Umbilical cord (tissue), 2 donors: Measurements from ENCODE around the gene UBXN7. TPM values are rescaled to one million over a fixed set of nuclear protein-coding genes. Genes with fewer than 3 reads are reported as not detected.
A peak's percentile ranks its signal among the peaks of the same experiment; 100 is the strongest.
"Not testable (repeated sequence)": the region's sequence is repeated elsewhere in the genome, so short reads cannot be mapped to it uniquely, and the experiment has no call there.

Experiments used
- DNase-seq: peaks from one replicate; pipeline ENCODE4 v3.0.0-alpha.2; 2015; ENCODE audit warnings: low spot score
- total RNA-seq: library from RNA; depleted of rRNA; stranded (reverse); fragments of >200 nt; gene quantifications from one replicate; pipeline ENCODE4 v1.2.3, GENCODE V29; 2014; ENCODE audit warnings: low replicate concordance; ENCODE audit not compliant: insufficient read depth

UBXN7 gene
- total RNA-seq, 1 donor from 2014 or later: 18.8 TPM

DNA sequence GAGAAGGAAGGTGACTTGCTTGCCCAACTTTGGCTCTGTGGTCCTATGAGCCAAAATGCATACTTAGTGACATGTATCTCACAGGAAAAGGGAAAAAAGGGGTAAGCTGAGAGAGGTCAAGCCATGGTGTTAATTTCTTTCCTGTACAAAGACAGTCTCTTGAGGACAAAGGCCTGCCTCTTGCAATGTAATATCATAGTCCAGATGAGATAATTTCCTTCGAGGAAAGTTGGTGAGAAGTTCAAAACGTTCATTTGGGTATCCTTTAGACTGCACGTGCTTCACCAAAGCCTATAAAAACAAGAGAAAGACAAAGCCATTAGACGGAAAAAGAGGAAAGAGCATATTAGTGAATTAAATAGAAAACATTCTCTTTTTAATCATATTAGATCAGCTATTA lies 75.7 kb downstream of the UBXN7 start:
- DNase-seq: no peak

DNA sequence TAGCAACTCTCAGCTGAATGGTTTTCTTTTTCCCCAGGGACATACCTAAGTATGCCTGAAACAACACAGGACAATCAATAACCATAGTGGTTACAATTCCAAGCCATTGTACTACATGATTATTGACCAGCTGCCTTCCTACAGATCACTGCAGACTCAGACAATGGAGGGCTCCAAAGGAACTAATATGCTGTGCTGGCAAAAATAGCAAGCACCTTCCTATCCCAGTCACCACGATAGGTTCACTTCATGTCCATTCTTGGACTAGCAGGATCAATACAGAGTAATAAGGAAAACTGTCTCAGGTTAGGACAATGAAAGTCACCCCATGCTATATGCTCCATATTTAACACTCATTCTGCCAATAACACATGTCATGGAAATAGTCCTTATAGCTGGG lies 76.6 kb downstream of the UBXN7 start:
- no peak for DNase-seq

DNA sequence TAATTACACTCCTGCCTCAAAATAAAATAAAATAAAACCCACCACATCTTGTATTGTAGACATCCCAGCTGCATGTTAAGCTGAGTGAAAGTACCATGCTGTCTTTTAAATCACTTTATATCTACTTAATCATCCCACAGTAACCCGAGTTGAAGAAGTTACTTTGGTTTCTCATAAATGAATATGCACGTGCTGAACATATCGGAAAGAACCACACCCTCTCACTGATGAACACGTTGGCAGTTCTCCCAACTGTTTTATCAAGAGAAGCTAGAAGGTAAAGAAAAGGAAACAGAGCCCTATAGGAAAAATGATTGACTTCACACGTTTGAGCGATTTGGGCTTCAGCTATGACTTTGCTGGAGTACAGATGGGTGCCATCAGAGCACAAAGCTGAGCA lies 78.1 kb downstream of the UBXN7 start:
- DNase-seq: no peak

DNA sequence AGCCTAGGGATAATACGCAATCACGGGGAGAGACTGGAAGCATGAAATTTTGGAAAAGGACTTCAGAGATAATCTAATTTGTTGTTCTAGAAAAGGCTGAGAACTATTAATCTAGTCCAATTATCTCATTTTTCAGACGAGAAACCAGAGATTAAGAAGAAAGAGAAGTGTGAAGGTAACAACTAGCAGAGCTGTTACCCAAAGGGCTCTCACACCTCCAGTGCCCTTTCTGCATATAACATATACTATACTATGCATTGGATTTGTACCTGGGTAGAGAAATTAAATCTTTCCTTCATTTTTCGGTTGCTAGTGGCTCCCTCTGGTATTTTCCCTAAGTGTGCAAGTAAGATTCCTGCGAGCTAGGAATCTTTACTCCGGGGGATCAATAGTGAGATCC lies 80.7 kb downstream of the UBXN7 start:
- no peak for DNase-seq

DNA sequence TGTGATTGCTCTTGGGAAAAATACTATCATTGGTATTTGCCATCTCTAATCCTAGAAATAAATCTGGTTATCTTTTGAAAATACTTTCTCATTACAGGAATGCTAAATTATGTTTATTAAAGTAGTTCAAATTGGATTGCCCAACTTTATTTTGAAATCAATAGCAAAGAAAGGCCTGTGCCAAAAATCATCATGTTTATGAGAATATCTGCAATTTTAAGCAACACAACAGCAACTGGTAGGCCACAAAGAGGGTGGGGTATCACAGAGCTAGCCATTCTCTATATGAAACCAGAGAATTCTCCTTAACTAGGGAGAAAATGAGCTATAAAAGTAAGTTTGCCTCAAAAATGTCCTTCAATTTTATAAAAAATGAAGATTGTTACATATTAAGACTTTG lies 82.2 kb downstream of the UBXN7 start:
- DNase-seq: no peak

DNA sequence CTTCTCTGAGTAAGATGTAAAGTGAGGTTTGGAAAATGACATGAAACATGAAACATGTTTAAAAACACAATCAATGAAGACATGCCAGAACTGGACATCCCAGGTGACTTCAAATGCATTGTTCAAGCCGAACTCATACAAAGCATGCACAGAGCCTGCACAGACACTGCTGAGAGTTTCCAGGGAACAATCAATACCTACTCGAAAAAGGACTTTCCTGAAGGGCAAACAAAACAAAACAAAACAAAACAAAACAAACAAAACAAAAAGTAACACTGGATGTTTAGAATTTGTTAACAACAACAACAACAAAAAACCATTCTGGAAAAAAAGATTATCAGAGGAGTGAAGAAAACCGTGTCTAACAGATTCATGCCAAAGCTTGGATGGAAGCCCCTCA lies 83.5 kb downstream of the UBXN7 start:
- DNase-seq: no peak

DNA sequence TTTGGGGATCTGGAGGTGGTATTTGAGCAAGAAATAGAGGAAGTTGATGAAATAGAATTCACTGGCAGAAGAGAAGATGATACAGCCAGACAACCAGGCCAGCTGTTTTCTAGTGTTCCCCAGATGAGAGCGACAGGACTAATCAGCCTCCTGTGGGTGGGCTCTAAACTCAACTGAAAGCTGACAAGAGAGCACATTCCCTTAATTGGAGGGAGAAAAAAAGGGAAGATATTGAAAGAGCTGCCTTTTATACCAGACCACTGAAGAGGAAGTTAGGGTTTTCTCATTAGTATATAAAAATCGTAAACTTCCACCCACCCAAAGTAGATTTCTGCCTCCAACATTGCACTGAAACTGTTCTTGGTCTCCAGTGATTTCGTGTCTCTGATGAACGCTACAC lies 87.6 kb downstream of the UBXN7 start:
- no peak for DNase-seq

DNA sequence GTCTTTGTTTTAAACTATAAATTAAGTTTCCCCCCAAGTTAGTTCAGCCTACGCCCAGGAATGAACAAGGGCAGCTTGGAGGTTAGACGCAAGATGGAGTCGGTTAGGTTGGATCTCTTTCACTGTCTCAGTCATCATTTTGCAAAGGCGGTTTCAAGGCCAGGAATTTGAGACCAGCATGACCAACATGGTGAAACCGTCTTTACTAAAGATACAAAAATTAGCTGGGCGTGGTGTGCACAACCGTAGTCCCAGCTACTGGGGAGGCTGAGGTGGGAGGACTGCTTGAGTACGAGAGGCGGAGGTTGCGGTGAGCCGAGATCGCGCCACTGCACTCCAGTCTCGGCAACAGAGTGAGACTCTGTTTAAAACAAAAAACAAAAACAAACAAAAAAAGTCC lies 88.3 kb downstream of the UBXN7 start:
- not testable (repeated sequence) for DNase-seq

DNA sequence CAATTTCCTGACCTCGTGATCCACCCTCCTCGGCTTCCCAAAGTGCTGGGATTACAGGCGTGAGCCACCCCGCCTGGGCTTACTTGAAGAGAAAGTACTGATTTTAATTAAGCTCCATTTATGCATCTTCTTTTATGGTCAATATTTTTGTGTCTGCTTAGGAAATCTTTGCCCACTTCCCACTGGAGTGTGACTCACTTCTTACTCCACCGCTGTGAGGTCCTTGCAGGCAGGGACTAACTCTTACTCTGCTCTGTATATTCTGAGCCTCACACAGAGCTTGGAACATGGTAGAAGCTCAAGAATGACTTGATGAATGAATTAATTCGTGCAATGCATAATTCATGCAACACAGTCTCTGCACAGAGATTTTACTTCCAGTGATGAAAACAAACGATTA lies 91.1 kb downstream of the UBXN7 start:
- DNase-seq: no peak

DNA sequence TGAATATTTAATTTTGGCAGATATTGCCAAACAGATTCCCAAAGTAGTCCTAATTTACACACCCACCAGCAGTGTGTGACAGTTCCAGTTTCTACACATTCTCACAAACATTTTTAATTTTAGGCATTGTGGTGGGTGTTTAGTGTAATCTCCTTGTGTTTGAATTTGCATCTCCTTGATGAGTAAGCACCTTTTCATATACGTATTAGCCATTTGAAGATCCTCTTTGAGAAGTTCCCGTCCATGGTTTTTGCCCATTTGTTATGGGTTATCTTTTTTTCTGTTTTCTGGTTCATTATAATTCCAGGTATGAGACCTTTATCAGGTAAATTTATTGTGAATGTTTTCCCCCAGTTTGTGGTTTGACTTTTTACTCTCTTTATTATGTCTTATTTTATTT lies 91.8 kb downstream of the UBXN7 start:
- DNase-seq: no peak

DNA sequence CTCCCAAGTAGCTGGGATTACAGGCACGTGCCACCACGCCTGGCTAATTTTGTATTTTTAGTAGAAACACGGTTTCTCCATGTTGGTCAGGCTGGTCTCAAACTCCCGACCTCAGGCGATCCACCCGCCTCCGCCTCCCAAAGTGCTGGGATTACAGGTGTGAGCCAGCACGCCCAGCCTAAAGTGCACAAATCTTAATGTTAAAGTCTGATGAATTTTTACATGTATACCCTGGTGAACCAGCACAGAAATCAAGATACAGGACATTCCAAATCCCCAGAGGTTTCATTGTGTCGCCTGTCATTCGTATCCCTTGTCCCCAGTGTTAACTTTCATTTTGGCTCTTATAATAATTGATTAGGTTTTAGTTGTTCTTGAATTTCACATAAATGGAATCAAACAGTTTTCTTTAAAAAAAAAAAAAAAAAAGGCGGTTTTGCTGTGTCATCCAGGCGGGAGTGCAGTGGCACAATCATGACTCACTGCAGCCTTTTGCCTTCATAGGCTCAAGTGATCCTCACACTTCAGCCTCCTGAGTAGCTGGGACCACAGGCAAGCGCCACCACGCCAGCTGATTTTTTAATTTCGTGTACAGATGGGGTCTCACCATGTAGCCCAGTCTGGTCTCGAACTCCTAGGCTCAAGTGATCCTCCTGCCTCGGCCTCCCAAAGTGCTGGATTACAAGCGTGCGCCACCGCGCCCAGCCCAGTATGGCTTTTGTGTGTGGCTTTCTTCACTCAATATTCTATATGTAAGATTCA lies 92.6 kb downstream of the UBXN7 start:
- DNase-seq: no peak

DNA sequence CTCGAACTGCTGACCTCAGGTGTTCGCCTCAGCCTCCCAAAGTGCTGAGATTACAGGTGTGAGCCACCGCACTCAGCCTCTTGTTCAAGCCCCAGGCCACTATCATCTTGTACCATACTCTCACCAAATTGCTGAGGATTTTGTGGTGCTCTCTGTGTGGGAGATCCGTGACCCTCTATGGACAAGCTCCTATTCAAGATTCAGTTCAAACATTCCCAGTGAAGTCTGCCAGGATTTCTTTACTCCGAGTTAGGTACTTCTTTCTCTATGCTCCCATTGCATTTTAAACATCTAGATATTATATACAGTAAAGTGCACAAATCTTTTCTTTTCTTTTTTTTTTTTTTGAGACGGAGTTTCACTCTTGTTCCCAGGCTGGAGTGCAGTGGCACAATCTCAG lies 93.2 kb downstream of the UBXN7 start:
- DNase-seq: no peak

DNA sequence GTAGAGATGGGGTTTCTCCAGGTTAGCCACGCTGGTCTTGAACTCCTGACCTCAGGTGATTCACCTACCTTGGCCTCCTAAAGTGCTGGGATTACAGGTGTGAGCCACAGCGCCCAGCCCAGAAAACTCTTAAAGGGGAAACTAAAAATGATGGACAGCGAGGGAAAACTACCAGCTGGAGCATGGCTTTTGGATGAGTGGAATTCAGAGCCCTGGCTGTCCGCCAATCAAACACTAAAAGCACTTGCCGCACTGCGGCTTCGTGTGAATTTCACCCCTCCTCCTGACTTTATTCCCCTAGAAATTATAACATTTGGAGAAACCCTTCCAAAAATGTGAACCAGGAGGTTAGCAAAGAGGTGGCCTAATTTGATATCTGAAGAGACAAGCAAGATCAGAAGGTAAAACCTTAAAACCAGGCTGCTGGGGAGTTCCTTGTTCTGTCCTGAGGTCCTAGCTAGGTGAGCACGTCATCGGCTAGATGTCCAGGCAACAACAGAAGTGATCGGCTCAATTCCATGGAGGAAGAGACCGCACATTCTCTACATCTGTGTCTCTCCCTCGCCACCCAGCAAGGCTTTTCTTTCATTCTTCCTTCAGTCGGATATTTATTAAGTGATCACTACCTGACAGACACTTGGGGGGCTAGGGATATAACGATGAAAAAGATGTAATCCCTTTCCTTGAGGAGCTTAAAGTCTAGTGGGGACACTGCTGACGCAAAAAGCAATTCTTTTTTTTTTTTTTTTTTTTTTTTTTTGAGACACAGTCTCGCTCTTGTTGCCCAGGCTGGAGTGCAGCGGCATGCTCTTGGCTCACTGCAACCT lies 95.7 kb downstream of the UBXN7 start:
- no peak for DNase-seq

DNA sequence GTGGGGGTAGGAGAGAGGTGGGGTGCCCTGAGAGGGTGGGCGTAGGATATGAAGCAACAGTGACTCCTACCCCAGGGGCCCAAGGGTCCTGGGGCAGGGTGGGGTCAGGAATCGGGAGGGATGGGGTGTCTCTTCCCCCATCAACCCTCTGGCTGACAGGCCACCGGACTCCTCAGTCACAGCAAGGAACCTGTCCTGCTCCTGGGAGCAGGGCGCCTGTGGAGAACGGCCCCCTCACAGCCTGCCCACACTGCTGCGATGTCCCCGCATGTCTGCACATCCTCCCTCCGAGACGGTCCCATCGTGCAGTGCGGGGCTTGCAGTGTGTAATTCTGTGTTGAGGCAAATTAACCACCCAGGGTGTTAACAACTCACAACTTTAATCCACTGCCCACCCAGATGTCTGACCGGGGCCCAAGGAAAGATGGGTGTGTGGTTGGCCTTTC lies 96.7 kb downstream of the UBXN7 start:
- DNase-seq: no peak

DNA sequence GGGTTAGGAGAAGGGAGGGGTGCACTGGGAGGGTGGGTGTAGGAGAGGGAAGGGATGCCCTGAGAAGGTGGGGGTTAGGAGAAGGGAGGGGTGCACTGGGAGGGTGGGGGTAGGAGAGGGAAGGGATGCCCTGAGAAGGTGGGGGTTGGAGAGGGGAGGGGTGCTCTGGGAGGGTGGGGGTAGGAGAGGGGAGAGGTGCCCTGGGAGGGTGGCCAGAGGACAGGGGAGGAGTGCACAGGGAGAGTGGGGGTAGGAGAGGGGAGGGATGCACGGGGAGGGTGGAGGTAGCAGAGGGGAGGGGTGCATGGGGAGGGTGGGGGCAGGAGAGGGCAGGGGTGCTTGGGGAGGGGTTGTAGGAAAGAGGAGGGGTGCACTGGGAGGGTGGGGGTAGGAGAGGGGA lies 97.2 kb downstream of the UBXN7 start:
- no peak for DNase-seq

DNA sequence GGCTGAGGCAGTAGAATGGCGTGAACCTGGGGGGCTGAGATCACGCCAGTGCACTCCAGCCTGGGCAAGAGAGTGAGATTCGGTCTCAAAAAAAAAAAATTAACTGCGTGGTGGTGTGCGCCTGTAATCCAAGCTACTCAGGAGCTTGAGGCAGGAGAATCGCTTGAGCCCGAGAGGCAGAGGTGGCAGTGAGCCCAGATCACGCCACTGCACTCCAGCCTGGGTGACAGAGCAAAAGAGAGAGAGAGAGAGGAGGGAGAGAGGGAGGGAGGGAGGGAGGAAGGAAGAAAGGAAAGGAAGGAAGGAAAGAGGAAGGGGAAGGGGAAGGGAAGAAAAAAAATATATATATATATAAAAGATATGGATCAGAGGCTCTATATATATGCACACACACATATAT lies 100.1 kb downstream of the UBXN7 start:
- no peak for DNase-seq

DNA sequence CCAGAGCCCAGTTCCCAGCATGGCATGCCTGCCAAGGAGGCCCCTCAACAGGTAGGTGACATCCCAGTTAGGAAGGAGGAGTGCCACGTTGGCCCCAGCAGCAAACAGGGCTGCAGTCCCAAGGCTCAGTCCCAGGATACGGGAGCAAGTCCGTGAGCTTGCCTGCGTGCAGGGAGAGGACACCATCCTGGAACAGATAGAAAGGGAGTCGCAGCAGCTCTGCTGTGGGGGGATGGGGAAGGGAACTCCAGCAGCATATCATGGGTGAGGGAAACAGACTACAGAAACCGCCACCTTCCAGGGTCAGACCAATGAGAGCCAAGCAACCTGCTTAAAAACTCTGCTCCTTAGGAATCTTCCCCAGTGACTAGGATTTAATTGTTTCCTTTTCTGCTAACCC lies 104.8 kb downstream of the UBXN7 start:
- no peak for DNase-seq

DNA sequence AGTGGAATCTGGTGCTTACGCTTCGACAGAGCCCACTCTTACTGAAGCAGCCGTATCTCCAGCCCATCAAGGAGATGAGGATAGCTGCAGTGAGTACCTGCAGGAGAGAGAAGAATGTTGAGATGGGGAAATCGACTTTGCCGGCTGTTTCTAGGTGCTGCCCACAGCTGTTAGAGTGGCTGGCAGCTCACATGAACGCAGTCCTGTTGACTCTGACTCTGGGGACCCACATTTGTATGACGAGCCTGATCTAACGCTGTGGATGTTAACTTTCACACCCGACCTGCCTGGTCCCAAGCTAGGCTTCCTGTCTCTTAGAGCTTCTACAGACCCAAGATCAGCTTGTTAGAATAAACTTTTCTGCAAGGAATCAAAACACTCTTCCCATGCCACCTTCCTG lies 105.3 kb downstream of the UBXN7 start:
- DNase-seq: no peak

DNA sequence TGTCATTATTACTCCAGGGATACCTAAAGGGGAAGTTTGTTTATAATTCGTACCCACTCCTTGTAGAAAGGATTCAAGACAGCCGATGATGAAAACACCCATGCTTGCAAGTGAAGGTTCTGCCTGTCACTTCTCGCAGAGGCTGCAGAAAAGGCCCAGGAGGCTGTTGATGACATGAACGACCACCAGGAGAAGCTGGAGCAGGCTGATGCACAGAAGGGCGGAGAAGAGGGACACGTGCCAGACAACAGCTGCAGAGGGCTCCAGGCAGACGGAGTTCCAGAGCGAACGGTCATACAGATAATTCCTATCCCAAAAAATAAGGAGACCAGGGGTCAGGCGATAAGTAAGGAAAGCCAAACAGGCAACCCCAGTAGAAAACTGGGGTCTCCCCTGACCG lies 108.5 kb downstream of the UBXN7 start:
- DNase-seq: no peak

DNA sequence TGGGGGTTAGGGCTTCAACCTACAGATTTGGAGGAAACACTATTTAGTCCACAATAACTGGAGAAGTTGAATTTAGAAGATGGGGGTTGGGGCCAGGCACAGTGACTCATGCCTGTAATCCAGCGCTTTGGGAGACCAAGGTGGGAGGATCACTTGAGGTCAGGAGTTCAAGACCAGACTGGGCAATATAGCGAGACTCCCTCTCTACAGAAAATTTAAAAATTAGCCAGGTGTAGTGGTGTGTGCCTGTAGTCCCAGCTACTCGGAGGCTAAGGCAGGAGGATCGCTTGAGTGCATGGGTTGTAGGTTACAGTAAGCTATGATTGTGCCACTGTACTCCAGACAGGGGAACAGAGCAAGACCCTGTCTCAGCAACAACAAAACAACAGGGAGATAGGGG lies 109.2 kb downstream of the UBXN7 start:
- DNase-seq: no peak

DNA sequence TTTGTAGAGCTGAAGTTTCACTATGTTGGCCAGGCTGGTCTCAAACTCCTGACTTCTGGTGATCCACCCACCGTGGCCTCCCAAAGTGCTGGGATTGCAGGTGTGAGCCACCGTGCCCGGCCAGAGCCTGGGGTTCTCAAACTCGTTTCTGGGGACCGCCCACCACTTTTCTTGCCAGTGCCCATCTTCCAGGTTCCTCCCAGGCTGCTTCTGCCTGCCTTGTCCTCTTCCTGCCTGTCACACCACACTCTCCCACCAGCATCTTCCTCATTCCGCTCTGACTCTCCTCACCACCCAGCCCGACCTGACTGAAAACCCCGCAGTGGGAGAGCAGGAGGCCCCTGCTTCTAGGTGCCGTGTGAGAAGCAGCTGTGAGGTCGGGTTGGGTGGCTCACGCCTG lies 111.1 kb downstream of the UBXN7 start:
- DNase-seq: no peak

DNA sequence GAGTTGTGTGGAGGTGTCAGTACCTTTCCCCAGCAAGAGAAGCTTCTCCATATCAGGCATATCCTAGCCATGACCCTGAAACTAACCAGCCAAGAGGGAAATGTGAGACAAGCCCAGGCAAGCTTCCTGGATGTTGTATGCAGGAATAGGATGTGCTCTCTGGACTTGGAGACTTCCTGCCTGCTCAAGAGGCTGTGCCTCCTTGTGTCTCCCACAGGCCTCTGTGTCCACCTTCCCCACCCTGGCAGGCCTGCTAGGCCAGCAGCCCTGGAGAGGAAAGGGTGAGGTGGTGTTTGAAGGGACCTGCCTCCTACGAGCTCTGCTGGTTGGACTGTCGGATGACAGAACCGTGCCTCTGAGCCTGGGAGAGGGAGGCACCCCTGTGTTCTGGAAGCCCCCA lies 112.1 kb downstream of the UBXN7 start:
- peak; percentile 9 for DNase-seq
